GM18505 (cell line): ENCODE measurements around the gene IFT172.

ENCODE experiments used
- ATAC-seq: cut with Tn5 transposase; IDR thresholded peaks from one replicate; pipeline ENCODE4 v1.9.1; 2021; ENCODE audit not compliant: unreplicated experiment
- POLR2A ChIP-seq: IDR thresholded peaks from 4 replicates; pipeline ENCODE4 v1.6.1; 2011; ENCODE audit warnings: borderline replicate concordance; ENCODE audit not compliant: insufficient read depth, insufficient read length; ENCODE audit errors: extremely low read depth

Gene IFT172

DNA sequence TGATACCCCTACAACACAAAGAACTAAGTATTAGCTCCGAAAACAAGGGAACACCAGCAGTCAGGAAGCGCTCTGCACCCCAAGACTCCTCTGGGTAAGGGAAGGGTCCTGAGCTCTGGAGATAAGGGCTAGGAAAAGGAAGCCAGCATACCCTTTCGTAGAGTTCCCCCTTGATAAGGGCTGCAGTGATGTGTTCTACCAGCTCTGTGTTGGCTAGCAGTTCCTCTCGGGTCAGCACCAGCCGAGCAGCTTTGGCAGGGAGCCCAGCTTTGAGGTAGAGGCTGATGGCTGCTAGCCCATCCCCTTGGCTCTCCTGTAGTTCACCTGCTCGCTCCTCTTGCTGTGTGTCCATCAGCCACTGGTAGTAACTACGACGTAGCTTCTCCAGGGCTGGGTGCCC is 28.4 kb downstream of the IFT172 start:
- ATAC-seq: no peak
- no peak for TF ChIP-seq POLR2A

DNA sequence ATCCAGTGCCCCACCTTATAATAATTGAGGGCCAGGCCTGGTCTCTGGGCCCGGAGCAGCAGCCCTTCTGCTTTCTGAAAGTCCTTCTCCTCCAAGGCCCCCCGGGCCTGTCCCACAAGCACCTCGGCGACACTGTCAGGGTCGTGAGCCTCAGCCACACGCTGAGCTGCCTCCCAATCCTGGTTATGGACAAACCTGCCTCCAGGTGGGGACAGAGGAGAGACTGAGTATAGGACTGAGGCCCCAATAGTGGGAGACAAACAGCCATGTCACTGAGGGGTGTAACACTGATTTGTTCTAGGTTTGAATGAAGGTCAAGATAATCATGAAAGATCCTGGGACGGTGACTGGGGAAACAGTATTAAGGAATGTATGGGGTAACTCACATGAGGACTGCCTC is 35.6 kb downstream of the IFT172 start:
- ATAC-seq: no peak
- no peak for TF ChIP-seq POLR2A

DNA sequence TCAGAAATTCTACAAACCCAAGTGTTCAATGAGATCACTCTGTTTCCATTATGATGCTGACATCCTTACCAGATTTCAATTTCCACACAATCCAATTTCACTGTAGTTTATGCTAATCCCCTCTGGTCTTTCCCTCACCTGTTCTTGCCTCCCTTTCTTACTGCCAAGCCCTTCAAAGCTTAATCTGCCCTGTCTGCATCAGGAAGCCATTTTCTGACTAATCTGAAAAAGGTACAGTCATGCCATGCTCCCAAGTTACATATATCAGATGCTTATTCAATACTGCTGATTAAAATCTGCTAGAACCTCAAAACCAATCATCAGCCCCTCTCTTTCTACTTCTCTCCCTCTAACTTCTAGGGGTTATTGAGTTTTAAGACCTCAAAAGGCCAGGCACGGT is 38.4 kb downstream of the IFT172 start:
- no peak for ATAC-seq
- no peak for TF ChIP-seq POLR2A

DNA sequence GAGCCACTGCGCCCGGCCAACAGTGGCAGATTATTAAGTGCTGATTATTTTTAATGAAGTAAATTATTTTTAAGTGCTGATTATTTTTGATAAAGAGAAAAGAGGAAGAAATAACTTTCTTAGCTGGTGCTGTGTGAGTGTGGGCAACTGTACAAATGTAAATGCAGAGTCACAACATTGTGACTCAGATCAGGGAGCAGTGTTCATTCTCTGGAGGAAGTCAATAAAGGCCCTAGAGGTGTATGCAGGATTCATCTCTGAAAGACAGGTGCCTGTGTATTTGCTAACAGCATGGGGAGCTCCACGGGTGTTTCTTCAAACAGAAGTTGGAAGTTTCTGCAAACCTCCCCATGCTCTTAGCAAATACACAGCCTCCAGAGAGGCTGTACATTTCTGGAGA is 41.2 kb downstream of the IFT172 start:
- TF ChIP-seq POLR2A: no peak

DNA sequence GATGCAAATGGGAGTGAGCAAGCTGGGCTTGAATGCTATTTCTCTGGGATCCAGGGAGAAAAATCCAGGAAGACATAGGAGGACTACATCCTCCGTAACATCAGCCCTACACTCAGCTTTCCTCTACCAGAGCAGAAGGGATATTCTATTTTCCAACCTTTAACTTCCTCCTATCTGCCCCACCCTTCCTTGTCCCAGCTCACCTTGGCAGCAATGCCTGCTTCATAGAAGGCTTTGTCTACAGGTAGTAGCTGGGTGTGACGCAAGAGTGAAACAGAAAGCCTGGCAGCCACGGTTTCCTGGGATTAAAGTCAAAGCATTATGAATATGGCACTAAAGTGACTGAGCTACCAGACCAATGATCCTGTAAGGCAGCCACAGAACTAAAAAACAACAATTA is 43.5 kb downstream of the IFT172 start:
- no peak for TF ChIP-seq POLR2A
- no peak for ATAC-seq

More for the DNA sequence above, 41.2 kb downstream of the IFT172 start:
- ATAC-seq: no peak

DNA sequence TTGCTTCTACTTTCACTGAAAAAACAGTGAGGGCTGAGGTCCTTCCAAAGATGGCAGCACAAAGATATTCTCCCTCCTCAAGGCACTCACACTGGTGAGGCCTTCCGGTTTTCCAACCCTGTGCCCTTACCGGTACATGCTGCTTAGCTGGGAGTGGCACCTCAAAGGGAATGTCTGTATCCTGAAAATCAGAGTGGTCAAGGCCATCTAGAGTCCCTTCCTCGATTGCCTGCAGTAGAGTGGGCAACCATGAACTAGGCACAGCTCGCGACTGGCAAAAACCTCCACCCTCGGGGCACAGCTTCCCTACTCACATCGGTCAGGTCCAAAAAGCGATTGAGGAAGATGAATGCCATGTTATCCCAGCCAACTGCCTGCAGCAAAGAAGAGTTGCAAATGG is 43.9 kb downstream of the IFT172 start:
- ATAC-seq: no peak
- TF ChIP-seq POLR2A: no peak

DNA sequence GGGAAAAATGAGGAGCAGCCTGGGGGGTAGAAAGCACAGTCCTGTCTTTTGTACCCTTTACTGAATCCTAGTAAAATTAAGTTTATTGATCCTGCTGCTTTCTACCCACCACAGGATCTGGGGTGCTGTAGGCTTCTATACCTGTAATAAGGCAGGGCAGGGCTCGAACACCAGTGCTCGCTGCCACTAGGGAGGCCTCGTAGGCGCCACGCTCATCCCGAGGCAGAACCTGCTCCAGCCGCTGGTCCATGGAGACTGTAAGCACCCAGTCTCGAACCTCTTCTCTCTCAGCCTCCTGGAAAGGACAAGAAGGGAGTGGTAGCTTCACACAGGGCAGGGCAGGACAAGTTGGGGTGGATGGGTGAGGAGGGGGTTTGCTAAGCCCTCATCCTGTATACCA is 44.4 kb downstream of the IFT172 start:
- TF ChIP-seq POLR2A: no peak
- ATAC-seq: no peak

DNA sequence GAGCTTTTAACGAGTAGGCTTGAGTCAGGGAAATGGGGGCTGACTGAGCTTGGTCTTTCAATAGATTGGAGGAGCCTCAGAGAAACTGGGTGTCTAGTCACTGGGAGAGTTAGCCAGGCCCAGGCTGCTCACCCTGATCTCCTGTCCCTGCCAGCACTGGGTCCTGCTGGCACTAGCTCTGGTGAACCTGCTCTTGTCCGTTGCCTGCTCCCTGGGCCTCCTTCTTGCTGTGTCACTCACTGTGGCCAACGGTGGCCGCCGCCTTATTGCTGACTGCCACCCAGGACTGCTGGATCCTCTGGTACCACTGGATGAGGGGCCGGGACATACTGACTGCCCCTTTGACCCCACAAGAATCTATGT is 46.6 kb downstream of the IFT172 start:
- no peak for TF ChIP-seq POLR2A
- ATAC-seq: no peak

DNA sequence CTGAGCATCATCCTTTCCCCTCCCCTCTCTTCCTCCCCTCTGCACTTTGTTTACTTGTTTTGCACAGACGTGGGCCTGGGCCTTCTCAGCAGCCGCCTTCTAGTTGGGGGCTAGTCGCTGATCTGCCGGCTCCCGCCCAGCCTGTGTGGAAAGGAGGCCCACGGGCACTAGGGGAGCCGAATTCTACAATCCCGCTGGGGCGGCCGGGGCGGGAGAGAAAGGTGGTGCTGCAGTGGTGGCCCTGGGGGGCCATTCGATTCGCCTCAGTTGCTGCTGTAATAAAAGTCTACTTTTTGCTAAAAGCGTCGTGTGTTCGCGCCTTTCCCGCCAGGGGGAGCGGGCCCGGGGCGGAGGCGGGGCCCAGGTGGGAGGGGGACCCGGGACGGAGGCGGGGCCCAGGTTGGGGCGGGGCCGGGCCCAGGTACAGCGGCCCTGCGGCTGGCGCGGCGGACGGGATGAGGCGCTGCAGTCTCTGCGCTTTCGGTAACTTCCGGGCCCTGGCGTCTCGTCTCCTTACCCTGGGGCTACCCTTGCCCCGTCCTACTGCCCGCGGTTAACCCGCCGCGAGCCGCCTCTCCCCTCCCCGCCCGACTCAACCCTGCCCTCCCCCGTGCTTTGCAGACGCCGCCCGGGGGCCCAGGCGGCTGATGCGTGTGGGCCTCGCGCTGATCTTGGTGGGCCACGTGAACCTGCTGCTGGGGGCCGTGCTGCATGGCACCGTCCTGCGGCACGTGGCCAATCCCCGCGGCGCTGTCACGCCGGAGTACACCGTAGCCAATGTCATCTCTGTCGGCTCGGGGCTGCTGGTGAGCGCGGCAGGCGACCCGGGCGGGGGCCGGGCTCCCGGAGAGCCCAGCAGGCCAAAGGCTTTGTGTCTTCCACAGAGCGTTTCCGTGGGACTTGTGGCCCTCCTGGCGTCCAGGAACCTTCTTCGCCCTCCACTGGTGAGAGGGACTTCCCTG is 47.3 kb downstream of the IFT172 start, which contains the start of gene KRTCAP3:
Gene KRTCAP3 (plus strand): TSS at position 424 of the 962 bp plus-strand sequence. CDS start 32 bp downstream, at position 456.
- no peak for ATAC-seq
- no peak for TF ChIP-seq POLR2A

DNA sequence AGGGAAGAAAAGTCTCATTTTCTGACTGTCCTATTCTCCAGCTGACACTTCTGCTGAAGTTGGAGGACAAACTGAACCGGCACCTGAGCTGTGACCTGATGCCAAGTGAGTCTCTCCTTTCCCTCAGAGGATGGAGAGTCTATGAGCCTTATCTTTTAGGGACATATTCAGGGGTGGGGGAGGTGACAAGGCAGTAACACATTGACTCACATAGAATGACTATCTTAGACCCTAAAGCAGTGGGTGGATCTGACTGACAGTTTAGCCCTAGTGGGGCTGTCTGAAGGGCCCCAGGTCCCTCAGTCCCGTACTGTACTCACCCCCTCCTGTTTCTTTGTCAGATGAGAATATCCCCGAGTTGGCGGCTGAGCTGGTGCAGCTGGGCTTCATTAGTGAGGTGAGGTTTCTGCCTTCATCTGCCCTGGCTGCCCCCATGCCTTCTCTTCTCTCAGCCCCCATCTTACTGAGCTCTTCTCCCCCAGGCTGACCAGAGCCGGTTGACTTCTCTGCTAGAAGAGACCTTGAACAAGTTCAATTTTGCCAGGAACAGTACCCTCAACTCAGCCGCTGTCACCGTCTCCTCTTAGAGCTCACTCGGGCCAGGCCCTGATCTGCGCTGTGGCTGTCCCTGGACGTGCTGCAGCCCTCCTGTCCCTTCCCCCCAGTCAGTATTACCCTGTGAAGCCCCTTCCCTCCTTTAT is 48.2 kb downstream of the IFT172 start:
- no peak for TF ChIP-seq POLR2A
- no peak for ATAC-seq

DNA sequence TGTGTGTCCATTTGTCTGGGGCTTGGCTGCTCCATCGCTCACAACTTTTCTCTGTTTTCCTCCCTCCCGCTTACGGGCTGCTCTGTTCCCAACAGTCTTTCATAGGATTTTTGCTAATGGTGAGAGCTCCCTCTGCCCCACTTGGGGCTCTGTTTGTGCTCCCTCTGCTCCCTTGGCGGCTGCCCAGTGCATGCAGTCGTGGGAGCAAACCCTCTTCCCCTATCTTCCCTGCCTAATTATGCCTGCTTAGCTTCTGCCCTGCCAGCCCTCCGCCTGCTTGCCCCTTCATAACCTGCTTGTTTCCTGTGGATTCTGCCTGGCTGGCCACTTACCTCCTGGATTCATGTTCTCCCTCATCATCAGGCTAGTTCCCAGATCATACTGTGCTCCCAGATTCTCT is 53.9 kb downstream of the IFT172 start:
- TF ChIP-seq POLR2A: no peak

DNA sequence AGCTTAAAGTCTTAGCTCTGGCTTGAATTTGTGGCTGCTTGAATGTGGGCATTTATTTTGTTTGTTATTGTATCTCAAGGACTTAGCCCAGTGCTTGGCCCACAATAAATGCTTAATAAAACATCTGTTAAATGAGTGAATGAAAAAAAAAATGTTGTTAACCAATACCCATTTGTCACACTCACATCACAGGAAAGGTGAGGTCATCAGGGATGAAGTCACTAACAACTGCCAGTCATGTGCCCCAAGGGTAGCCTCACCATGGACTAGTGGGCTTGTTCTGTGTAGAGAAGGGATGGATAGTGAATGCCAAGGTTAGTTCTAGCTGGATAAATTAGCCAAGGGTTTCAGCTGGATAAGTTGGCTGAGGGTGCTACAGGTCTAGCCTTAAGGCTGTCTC is 58.1 kb downstream of the IFT172 start:
- TF ChIP-seq POLR2A: no peak
- no peak for ATAC-seq

More for the DNA sequence above, 53.9 kb downstream of the IFT172 start:
- no peak for ATAC-seq

DNA sequence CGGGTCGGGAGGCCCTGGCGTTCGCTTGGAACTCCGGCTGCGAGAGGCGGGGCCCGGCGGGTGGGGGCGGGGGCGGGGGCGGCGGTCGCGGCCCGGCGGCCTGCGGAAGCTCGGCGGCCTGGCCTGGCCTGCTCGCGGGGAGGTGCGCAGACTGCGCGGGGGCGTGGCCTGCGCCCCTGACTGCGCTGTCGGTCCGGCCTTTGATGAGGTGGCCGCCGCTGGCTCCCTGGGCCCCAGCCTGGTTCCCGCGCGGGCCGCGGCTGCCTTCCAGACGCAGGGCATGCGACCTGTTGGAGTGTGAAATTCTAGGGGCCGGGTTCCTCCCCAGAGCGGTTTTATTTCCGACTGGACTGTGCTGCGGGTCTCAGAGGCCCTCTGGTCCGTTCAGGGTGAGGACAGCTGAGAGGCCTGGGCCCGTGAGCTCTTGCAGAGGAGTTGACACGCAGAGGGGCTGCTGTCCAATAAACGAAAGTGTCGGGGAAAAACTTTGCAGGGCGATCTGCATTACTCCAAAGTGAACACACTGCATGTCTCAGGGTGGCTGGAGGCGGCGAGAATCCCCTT is 60.5 kb downstream of the IFT172 start:
- peak; percentile 58 for ATAC-seq
- no peak for TF ChIP-seq POLR2A
